BLaER1 treated with 17β-estradiol and CSF1 and Interleukin-3, amounts not matched to agents 10 nM and 100 nM (cell line): ENCODE data around the gene PPP1R14D.

Source experiments
- H3K27ac ChIP-seq, 11 experiments: shearing (Covaris generic); formaldehyde crosslinking; 2 replicates each; pipeline ENCODE4 v1.8.1; 2022
- H3K27me3 ChIP-seq, 11 experiments: shearing (Covaris generic); formaldehyde crosslinking; 2 replicates each; pipeline ENCODE4 v1.8.1; 2022
- H3K36me3 ChIP-seq, 11 experiments: shearing (Covaris generic); formaldehyde crosslinking; 2 replicates each; pipeline ENCODE4 v1.8.1; 2022
- H3K4me1 ChIP-seq, 10 experiments: shearing (Covaris generic); formaldehyde crosslinking; 2 replicates each; pipeline ENCODE4 v1.8.1; 2022
- H3K4me2 ChIP-seq, 11 experiments: shearing (Covaris generic); formaldehyde crosslinking; 2 replicates each; pipeline ENCODE4 v1.8.1; 2022
- H3K4me3 ChIP-seq, 10 experiments: shearing (Covaris generic); formaldehyde crosslinking; 2 replicates each; pipeline ENCODE4 v1.8.1; 2022
- H3K9ac ChIP-seq, 11 experiments: shearing (Covaris generic); formaldehyde crosslinking; 2 replicates each; pipeline ENCODE4 v1.8.1; 2022
- H3K9me3 ChIP-seq, 11 experiments: shearing (Covaris generic); formaldehyde crosslinking; replicated peaks in 1 of 11; 2 replicates each; pipeline ENCODE4 v1.8.1; 2022
- H4K20me1 ChIP-seq, 11 experiments: shearing (Covaris generic); formaldehyde crosslinking; 2 replicates each; pipeline ENCODE4 v1.8.1; 2022
- Cebpa-rat ChIP-seq, 11 experiments: shearing (Covaris generic); IDR thresholded peaks; 2 replicates each; pipeline ENCODE4 v1.8.1; 2022

Gene PPP1R14D

GRCh38 chr15:40832903-40833302 is 4.4 kb upstream of the PPP1R14D start:
- H4K20me1 ChIP-seq = no peaks in the 10 kb centered on the region; a peak in 1 of 22 replicates
- no peaks in the 10 kb centered on the region for H3K36me3 ChIP-seq
- H3K9me3 ChIP-seq = no peaks in the 10 kb centered on the region
- no peaks in the 10 kb centered on the region for H3K27me3 ChIP-seq
- H3K9ac ChIP-seq = no peak overlapping the region
- no peak for TF ChIP-seq Cebpa-rat (IDR thresholded peaks at IDR 0.05)
- H3K4me3 ChIP-seq = no peak overlapping the region
- H3K27ac ChIP-seq = no peak overlapping the region
- H3K4me1 ChIP-seq = no peaks in the 10 kb centered on the region
- no peak overlapping the region for H3K4me2 ChIP-seq

GRCh38 chr15:40831861-40832260 is 3.4 kb upstream of the PPP1R14D start:
- H3K9me3 ChIP-seq = no peaks in the 10 kb centered on the region
- TF ChIP-seq Cebpa-rat (IDR thresholded peaks at IDR 0.05) = no peak
- H3K4me2 ChIP-seq = no peak overlapping the region
- H3K27ac ChIP-seq = no peak overlapping the region
- H3K36me3 ChIP-seq = no peaks in the 10 kb centered on the region
- H3K27me3 ChIP-seq = no peaks in the 10 kb centered on the region
- H3K4me1 ChIP-seq = no peaks in the 10 kb centered on the region
- H3K9ac ChIP-seq = no peak overlapping the region
- H4K20me1 ChIP-seq = no peaks in the 10 kb centered on the region; a peak in 1 of 22 replicates
- H3K4me3 ChIP-seq = no peak overlapping the region

- H3K4me2 ChIP-seq = no peak overlapping the region
- no peaks in the 10 kb centered on the region for H3K27me3 ChIP-seq
- no peak overlapping the region for H3K4me3 ChIP-seq
- no peaks in the 10 kb centered on the region; a peak in 1 of 22 replicates for H4K20me1 ChIP-seq
- no peak overlapping the region for H3K27ac ChIP-seq
- H3K36me3 ChIP-seq = no peaks in the 10 kb centered on the region
- TF ChIP-seq Cebpa-rat (IDR thresholded peaks at IDR 0.05) = no peak
- H3K9me3 ChIP-seq = no peaks in the 10 kb centered on the region
- H3K9ac ChIP-seq = no peak overlapping the region
- H3K4me1 ChIP-seq = no peaks in the 10 kb centered on the region
These were observed 2.4 kb upstream of the PPP1R14D start for GRCh38 chr15:40830884-40831283.

DNA sequence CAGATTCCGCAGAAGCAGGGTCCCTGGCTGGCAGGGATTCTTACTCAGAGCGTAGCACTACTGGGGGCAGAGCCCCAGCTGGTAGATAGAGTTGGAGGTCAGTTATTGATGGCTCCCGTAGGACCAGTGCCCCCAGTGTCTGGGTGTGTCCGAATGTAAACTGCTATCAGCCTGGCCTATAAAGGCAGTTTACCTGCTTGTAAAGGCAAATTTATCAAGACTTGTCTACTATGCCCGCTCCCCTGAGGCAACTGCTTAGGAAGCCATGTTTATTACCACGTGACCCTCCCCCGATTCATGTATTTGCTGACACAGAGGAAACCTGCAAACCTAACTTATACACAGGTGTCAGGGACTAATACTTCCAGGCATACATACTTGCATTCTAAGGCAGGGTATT is 607 bp upstream of the PPP1R14D start:
- no peak overlapping the region for H3K4me2 ChIP-seq

DNA sequence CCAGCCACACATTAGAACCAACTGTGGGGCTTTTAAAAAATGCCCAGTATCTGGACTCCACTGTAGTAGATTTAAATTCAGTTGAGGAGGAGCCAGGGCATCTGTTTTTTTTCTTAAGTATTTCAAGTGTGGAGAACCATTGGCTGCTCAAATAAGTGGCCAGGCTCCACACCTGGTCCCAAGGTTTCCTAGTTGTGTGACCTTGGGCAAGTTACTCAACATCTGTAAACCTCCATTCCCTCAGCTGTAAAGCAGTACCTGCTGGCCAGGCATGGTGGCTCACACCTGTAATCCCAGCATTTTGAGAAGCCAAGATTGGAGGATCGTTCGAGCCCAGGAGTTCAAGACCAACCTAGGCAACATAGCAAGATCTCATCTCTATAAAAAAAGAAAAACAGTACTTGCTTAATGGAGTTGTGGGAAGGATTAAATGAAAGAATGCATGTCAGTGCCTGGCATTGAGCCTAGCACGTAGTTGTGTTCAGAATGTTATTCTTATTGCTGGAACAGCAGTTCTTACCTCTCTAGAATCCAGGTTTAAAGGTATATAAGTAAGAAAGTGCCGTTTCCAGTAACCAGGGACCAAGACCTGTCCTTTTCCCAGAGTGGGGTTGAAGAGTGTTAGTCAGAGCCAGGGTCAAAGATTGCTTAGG is 2.0 kb downstream of the PPP1R14D start:
- no peak overlapping the region for H3K4me2 ChIP-seq
- no peaks in the 10 kb centered on the region; a peak in 1 of 22 replicates for H4K20me1 ChIP-seq
- H3K4me3 ChIP-seq = no peak overlapping the region
- H3K27ac ChIP-seq = no peak overlapping the region
- no peak for TF ChIP-seq Cebpa-rat (IDR thresholded peaks at IDR 0.05)
- no peaks in the 10 kb centered on the region for H3K27me3 ChIP-seq
- no peak overlapping the region for H3K9ac ChIP-seq
- H3K36me3 ChIP-seq = no peaks in the 10 kb centered on the region
- no peaks in the 10 kb centered on the region for H3K9me3 ChIP-seq
- no peaks in the 10 kb centered on the region for H3K4me1 ChIP-seq

More for the DNA sequence above, 607 bp upstream of the PPP1R14D start:
- no peak overlapping the region for H3K9ac ChIP-seq
- no peaks in the 10 kb centered on the region; a peak in 1 of 22 replicates for H4K20me1 ChIP-seq
- H3K4me3 ChIP-seq = no peak overlapping the region
- H3K9me3 ChIP-seq = no peaks in the 10 kb centered on the region
- no peaks in the 10 kb centered on the region for H3K4me1 ChIP-seq
- no peak overlapping the region for H3K27ac ChIP-seq
- H3K27me3 ChIP-seq = no peaks in the 10 kb centered on the region
- no peak for TF ChIP-seq Cebpa-rat (IDR thresholded peaks at IDR 0.05)
- H3K36me3 ChIP-seq = no peaks in the 10 kb centered on the region

- H3K27ac ChIP-seq = no peak overlapping the region
These were observed 2.7 kb downstream of the PPP1R14D start for GRCh38 chr15:40825661-40826422.

DNA sequence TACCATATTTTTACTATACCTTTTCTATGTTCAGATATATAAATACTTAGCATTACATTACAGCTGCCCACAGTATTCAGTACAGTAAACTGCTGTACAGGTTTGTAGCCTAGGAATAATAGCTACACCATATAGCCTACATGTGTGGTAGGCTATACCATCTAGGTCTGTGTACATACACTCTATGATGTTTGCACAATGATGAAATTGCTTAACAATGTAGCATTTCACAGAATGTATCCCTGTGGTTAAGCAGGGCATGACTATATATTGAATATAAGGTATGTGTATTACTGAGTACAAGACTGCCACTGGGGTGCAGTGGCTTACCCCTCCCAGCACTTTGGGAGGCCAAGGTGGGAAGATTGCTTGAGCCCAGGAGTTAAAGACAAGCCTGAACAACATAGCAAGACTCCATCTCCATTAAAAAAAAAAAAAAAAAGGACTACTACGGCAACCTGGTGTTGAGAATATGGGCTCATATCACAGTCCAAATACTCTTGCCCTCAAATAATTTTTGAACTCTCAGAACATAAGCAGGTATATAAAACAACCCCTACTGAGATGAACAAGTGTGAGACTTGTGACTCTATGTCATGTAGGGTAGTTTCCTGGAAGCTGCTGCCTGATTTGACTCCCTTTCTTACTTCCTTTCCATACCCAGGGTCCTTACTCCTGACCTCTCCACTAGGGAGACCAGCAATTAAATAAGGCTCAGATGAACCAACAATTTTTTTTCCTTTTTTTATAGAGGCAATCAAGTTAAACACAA is 4.8 kb downstream of the PPP1R14D start:
- H3K9me3 ChIP-seq = no peaks in the 10 kb centered on the region
- H3K4me1 ChIP-seq = no peaks in the 10 kb centered on the region
- no peak overlapping the region for H3K27ac ChIP-seq
- H3K36me3 ChIP-seq = no peaks in the 10 kb centered on the region
- TF ChIP-seq Cebpa-rat (IDR thresholded peaks at IDR 0.05) = no peak
- no peaks in the 10 kb centered on the region for H4K20me1 ChIP-seq
- no peak overlapping the region for H3K9ac ChIP-seq
- H3K27me3 ChIP-seq = no peaks in the 10 kb centered on the region
- no peak overlapping the region for H3K4me2 ChIP-seq
- no peak overlapping the region for H3K4me3 ChIP-seq

More at GRCh38 chr15:40825661-40826422, 2.7 kb downstream of the PPP1R14D start:
- H3K9ac ChIP-seq = no peak overlapping the region
- H3K4me1 ChIP-seq = no peaks in the 10 kb centered on the region
- H3K27me3 ChIP-seq = no peaks in the 10 kb centered on the region
- H3K4me2 ChIP-seq = no peak overlapping the region
- H3K9me3 ChIP-seq = no peaks in the 10 kb centered on the region
- no peak for TF ChIP-seq Cebpa-rat (IDR thresholded peaks at IDR 0.05)
- no peak overlapping the region for H3K4me3 ChIP-seq
- H4K20me1 ChIP-seq = no peaks in the 10 kb centered on the region; a peak in 1 of 22 replicates
- no peaks in the 10 kb centered on the region for H3K36me3 ChIP-seq

DNA sequence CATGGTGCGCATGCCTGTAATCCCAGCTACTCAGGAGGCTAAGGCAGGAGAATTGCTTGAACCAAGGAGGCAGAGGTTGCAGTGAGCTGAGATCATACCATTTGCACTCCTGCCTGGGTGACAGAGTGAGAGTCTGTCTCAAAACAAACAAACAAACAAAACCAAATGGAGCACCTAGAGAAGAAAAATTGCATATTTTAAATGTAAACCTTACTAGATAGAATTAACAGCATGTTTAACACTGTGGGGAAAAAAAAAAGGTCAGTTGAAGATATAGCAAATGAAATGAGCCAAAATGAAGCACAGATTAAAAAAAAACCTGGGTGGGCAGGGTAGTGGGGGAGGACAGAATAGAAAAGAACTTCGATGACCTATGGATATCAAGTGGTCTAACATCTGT is 7.3 kb downstream of the PPP1R14D start:
- H3K9me3 ChIP-seq = no peaks in the 10 kb centered on the region
- TF ChIP-seq Cebpa-rat (IDR thresholded peaks at IDR 0.05) = no peak

DNA sequence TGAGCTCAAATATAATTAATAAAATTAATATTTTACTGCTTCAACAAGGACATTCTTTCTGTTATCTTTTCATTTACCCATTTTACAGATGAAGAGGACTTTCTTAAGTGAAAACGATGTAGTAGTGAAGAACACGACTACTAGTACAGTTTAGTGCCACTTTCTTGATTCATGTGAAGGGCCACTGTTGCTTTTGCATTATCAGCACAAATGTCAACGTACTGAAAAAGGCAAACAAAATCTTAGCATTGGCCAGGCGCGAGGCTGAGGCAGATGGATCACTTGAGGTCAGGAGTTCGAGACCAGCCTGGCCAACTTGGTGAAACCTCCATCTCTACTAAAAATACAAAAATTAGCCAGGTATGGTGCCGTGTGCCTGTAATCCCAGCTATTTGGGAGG is 9.5 kb downstream of the PPP1R14D start:
- Histone ChIP-seq H3K9ac (no peak overlapping the region), H3K27ac (no peak overlapping the region), H3K9me3 (no peaks in the 10 kb centered on the region), H3K4me2 (no peak overlapping the region), H3K4me1 (peaks cover 0 to 12% (median 0%) of the 10 kb centered on the region in 10 experiments; a peak in 2 of 20 replicates), H4K20me1 (no peaks in the 10 kb centered on the region), H3K36me3 (peaks cover 8 to 17% (median 10%) of the 10 kb centered on the region in 11 experiments; a peak in 20 of 22 replicates), H3K27me3 (no peaks in the 10 kb centered on the region), H3K4me3 (no peak overlapping the region)
- TF ChIP-seq Cebpa-rat (IDR thresholded peaks at IDR 0.05) = no peak

More for the DNA sequence above, 7.3 kb downstream of the PPP1R14D start:
- H3K4me1 ChIP-seq = no peaks in the 10 kb centered on the region
- H3K9ac ChIP-seq = no peak overlapping the region
- no peak overlapping the region for H3K27ac ChIP-seq
- H3K36me3 ChIP-seq = no peaks in the 10 kb centered on the region
- H3K27me3 ChIP-seq = no peaks in the 10 kb centered on the region
- no peak overlapping the region for H3K4me2 ChIP-seq
- H4K20me1 ChIP-seq = no peaks in the 10 kb centered on the region
- no peak overlapping the region for H3K4me3 ChIP-seq
